Brain microvascular endothelial cell (primary cell): ENCODE data around the gene DIAPH1.

Experiments
- DNase-seq: peaks from one replicate; pipeline ENCODE4 v3.0.0-alpha.2; 2020
- H3K27ac ChIP-seq: fragments of 250-450 bp; sonication (Bioruptor Pico); 2 replicates; pipeline ENCODE4 v1.5.1; 2020; ENCODE audit warnings: mild to moderate bottlenecking, moderate library complexity
- H3K27me3 ChIP-seq: fragments of 250-450 bp; sonication (Bioruptor Pico); replicated peaks from 2 replicates; pipeline ENCODE4 v1.5.1; 2020; ENCODE audit warnings: mild to moderate bottlenecking
- H3K36me3 ChIP-seq: fragments of 250-450 bp; sonication (Bioruptor Pico); replicated peaks from 2 replicates; pipeline ENCODE4 v1.5.1; 2020; ENCODE audit warnings: mild to moderate bottlenecking
- H3K4me3 ChIP-seq: 2 replicates; pipeline ENCODE4 v1.5.1; 2011; ENCODE audit warnings: low read depth, mild to moderate bottlenecking, control low read depth, low read length, moderate library complexity
- CTCF ChIP-seq: IDR thresholded peaks from 2 replicates; pipeline ENCODE4 v1.5.1; 2011; ENCODE audit warnings: low read depth, mild to moderate bottlenecking, moderate library complexity, low read length, control low read depth, inconsistent platforms; ENCODE audit errors: missing control alignments
- in situ Hi-C: cut with HindIII; loops from 2 replicates; pipeline ENCODE4 v1.10.0; 2017; ENCODE audit warnings: low sequenced_read_pairs, low pct_ligation_motif_present

DIAPH1 gene

DNA sequence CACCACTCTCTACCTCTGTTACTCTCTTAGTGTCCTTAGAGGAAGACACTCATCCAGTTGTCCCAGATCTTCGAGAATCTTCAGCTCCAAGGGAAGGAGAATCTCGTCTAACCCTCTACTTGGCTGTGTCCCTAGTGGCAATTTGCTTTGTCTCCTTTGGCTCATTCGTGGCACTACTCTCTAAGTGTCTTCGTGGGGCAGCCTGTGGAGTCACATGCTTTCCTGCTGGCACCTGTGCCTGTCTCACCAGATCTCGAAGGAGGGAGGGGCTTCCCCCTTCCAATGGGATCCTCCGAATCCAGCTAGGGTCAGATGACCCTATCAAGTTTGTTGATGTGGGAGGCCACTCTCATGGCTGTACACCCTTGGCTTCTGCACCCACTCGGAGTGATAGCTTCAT, 131.7 kb downstream of the DIAPH1 start:
- DNase-seq = no peak
- H3K36me3 ChIP-seq = peaks cover 3% of the 10 kb centered on the region
- in situ Hi-C loops = no loop called here
- no peak overlapping the region for H3K27ac ChIP-seq
- H3K27me3 ChIP-seq = no peaks in the 10 kb centered on the region
- no peak for TF ChIP-seq CTCF
- no peak overlapping the region for H3K4me3 ChIP-seq

DNA sequence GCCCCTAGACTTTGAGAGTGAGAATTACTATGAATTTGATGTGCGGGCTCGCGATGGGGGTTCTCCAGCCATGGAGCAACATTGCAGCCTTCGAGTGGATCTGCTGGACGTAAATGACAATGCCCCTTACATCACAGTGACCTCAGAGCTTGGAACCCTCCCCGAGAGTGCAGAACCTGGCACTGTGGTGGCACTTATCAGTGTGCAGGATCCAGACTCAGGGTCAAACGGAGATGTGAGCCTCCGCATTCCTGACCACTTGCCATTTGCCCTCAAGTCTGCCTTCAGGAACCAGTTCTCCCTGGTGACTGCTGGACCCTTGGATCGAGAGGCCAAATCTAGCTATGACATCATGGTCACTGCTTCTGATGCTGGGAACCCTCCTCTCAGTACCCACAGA, 132.7 kb downstream of the DIAPH1 start:
- DNase-seq = no peak
- in situ Hi-C loops = no loop called here
- TF ChIP-seq CTCF = no peak
- Histone ChIP-seq H3K36me3 (peaks cover 3% of the 10 kb centered on the region), H3K4me3 (no peak overlapping the region), H3K27ac (no peak overlapping the region), H3K27me3 (no peaks in the 10 kb centered on the region)

DNA sequence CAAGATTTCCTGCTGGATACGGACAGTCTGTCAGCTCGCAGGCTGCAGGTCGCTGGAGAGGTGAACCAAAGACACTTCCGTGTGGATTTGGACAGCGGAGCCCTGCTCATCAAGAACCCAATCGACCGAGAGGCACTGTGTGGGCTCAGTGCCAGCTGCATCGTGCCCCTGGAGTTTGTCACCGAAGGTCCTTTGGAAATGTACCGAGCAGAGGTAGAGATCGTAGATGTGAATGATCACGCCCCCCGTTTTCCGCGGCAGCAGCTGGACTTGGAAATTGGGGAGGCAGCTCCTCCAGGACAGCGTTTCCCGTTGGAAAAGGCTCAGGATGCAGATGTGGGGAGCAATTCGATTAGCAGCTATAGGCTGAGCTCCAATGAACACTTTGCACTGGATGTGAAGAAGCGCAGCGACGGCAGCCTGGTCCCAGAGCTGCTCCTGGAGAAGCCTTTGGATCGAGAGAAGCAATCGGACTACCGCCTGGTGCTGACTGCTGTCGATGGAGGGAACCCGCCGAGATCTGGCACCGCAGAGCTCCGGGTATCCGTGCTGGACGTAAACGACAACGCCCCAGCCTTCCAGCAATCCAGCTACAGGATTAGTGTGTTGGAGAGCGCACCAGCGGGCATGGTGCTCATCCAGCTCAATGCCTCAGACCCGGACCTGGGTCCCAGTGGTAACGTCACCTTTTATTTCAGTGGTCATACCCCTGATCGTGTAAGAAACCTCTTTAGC, 133.3 kb downstream of the DIAPH1 start:
- Histone ChIP-seq H3K27ac (no peak overlapping the region), H3K27me3 (no peaks in the 10 kb centered on the region), H3K36me3 (peaks cover 3% of the 10 kb centered on the region), H3K4me3 (peak overlapping the region; percentile 51)
- DNase-seq = no peak
- in situ Hi-C loops = no loop called here
- no peak for TF ChIP-seq CTCF

DNA sequence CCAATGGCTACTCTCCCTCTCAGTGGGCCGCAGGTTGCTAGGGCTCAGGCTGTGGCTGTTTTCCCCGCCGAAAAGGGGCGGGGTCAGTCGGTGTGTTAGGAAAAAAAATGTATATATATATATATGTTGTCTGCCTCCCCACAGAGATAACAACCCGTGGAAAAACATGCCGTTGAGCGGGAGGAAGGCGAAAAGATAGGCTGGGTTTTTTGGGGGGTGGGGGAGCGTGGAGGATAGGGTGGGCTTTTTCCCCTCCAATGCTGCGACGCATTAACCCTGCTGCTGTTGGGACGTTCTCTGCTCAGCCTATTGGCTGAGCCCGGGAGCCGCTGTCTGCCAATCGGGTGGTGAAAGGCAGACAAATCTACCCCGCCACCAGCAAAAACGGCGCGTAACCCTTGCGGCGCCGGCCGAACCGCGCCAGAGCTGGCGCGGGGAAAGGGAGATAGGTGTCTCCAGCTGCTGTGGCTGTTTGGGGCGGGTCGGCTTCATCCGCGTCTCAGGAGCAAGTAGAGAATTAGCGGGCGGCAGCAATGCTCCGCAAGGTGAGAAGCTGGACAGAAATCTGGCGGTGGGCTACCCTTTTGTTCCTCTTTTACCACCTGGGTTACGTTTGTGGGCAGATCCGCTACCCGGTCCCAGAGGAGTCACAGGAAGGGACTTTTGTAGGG, 134.0 kb downstream of the DIAPH1 start, which contains the start of gene PCDHGC4:
TSS of gene PCDHGC4 (plus strand) at position 390 of the 671 bp plus-strand sequence. CDS start at position 534, 144 bp downstream.
- H3K4me3 ChIP-seq = peak within 1 kb of the TSS; percentile 51
- in situ Hi-C loops = no loop called here
- TF ChIP-seq CTCF = no peak

GRCh38 chr5:141484310-141484640, 134.5 kb downstream of the DIAPH1 start:
- Histone ChIP-seq H3K36me3 (peaks cover 3% of the 10 kb centered on the region), H3K4me3 (peak overlapping the region; percentile 51), H3K27ac (no peak overlapping the region), H3K27me3 (no peaks in the 10 kb centered on the region)
- in situ Hi-C loops = no loop called here
- DNase-seq = no peak
- no peak for TF ChIP-seq CTCF

More for the DNA sequence above, 134.0 kb downstream of the DIAPH1 start, which contains the start of gene PCDHGC4:
- DNase-seq = no peak
- Histone ChIP-seq H3K27me3 (no peaks in the 10 kb centered on the region), H3K27ac (no peak within 1 kb of the TSS), H3K36me3 (peaks cover 3% of the 10 kb centered on the region)
